GM12878 (cell line): ENCODE results near the gene TPSB2. TPM values are rescaled to one million over a fixed set of nuclear protein-coding genes. Genes with fewer than 3 reads are reported as not detected.

Experiments
- CUX1 ChIP-seq: IDR thresholded peaks from 2 replicates; pipeline ENCODE4 v1.6.1; 2012; ENCODE audit warnings: improper control_type of control experiment, low read depth, low read length; ENCODE audit not compliant: insufficient replicate concordance
- E2F8 ChIP-seq: fragments of 450-650 bp; IDR thresholded peaks from 2 replicates; pipeline ENCODE4 v1.6.1; 2018; ENCODE audit warnings: mild to moderate bottlenecking, low read depth, moderate library complexity; ENCODE audit not compliant: partially characterized antibody
- PML ChIP-seq: IDR thresholded peaks from 2 replicates; pipeline ENCODE4 v1.6.1; 2012; ENCODE audit warnings: low read length, inconsistent platforms
- RFX5 ChIP-seq: IDR thresholded peaks from 2 replicates; pipeline ENCODE4 v1.6.1; 2011; ENCODE audit warnings: low read depth, low read length, improper control_type of control experiment
- polyA plus RNA-seq, 11 experiments: library from polyadenylated mRNA; depleted of rRNA in 4 of 11; unstranded in 6 of 11; stranded (reverse) in 5 of 11; fragments of >200 nt; fragmentation: Nextera tagmentation in 4 of 11; fragmentation: Illumina TruSeq in 1 of 11; extraction: Ambion mirVana in 4 of 11; extraction: Trizol in 1 of 11; gene quantifications; 1 replicate in 1 of 11; 2 replicates in 10 of 11; pipeline versions ENCODE4 v1.2.1 to v1.2.3, GENCODE V29; 2011 to 2016; ENCODE audit warnings: inconsistent platforms in 2 of 11, missing spikeins in 2 of 11, low read depth in 1 of 11
- total RNA-seq, 4 experiments: library from RNA; depleted of rRNA in 3 of 4; stranded (reverse); fragments of >200 nt in 3 of 4; fragmentation: Illumina TruSeq in 1 of 4; extraction: Trizol in 1 of 4; gene quantifications; 2 replicates each; pipeline versions ENCODE4 v1.2.1 to v1.2.3, GENCODE V29; 2013 to 2021

The TPSB2 gene
- total and polyA plus RNA-seq, 10 of the 15 experiments (the other 5 are each of a cell fraction or from before 2014, with no cell fraction given), result not detected

- TF ChIP-seq CUX1 (no peak), RFX5 (no peak), E2F8 (no peak), PML (no peak)
These were observed 31.3 kb upstream of the TPSB2 start (continued) for GRCh38 chr16:1261131-1261892.
